GM12873 (cell line): ENCODE measurements around the gene ASF1B.

Experiments used
- TF ChIP-seq, protein P1 (sequence below): IDR thresholded peaks from 2 replicates; pipeline ENCODE4 v1.5.1; 2012; ENCODE audit warnings: low read depth, mild to moderate bottlenecking, moderate library complexity, low read length, control low read depth; ENCODE audit not compliant: insufficient read depth; ENCODE audit errors: missing control alignments

ASF1B gene

GRCh38 chr19:14082675-14082960 lies 53.8 kb downstream of the ASF1B start:
- TF ChIP-seq, protein P1, sequence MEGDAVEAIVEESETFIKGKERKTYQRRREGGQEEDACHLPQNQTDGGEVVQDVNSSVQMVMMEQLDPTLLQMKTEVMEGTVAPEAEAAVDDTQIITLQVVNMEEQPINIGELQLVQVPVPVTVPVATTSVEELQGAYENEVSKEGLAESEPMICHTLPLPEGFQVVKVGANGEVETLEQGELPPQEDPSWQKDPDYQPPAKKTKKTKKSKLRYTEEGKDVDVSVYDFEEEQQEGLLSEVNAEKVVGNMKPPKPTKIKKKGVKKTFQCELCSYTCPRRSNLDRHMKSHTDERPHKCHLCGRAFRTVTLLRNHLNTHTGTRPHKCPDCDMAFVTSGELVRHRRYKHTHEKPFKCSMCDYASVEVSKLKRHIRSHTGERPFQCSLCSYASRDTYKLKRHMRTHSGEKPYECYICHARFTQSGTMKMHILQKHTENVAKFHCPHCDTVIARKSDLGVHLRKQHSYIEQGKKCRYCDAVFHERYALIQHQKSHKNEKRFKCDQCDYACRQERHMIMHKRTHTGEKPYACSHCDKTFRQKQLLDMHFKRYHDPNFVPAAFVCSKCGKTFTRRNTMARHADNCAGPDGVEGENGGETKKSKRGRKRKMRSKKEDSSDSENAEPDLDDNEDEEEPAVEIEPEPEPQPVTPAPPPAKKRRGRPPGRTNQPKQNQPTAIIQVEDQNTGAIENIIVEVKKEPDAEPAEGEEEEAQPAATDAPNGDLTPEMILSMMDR, result no peak

DNA sequence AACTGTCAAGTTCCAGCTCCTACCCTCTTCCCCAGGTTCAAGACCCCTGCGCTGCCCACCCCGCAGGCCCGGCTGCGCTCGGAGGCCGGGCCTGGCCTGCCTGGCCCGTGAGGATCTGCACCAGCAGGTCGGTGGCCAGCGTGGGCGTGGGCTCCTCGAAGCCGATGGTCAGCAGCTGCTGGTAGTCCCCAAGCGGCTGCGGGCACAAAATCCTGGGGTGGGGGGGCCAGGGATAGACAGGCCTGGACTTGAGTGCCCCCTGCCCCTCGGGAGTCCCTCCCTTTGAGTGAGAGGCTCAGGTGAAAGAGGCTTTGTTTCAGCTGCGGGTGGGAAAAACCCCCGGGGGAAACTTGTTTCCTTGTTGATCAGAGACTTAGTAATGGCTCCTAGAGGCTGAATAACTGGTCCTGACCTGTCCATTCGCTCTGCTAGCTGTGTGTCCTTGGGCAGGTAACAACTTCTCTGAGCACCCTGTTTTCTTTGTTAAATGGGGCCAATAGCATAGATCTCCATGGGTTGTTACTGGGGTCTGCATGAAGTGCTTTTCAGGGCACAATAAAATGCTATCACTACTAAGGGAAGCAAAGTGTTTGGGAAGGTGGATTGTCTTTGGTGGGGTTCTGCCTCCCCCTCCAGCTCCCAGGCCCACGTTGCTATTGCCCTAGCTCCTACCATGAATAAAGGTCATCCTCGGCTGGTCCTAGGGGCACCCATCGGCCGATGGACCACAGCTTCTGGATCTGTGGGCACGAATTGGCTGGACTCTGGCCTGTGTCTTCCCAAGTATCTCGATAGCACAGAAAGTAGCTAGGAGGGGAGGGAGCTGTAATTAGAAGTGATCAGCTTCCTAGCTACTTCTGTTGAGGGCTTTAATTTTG lies 54.4 kb downstream of the ASF1B start:
- TF ChIP-seq, protein P1, result no peak

DNA sequence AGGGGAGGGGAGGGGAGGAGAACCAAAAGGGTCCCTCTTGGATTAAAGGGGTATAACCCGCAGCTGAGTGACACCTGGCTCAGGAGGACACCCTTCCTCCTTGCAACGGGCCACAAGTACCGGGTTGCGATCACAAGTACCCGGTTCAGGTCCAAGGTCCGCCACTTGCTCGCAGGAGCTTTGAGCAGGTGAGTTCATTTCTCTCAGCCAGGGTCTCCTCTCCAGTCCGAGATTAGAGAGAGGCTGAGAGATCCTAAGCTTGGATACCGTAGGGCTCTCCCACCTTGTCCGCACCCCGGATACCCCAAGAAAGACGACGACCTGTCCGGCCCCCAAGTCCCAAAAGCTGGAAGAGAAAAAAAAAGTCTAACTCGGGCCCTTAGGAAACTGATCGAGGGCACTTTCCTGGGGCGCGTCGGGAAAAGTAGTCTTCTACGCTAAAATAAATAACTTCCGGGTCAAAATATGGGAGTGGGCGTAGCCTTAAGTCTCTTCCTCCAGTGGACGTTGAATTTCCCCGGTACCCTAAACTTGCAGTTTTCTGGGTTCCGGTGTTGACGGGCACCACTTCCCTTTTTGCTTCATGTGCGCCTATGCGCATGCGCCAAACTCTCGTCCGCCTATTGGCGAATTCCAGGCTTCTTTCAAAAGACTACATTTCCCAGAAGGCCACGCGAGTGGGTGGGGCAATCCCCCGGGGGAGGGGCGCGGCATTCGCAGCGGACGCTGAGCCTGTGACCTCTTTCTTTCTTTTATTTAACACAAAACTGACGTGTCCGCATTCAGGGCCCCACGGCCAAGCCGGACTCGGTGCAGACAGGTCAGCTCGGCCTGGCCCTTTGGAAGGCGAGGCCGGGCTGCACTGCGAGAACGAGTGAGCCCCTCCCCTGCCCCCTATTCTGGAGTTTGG lies 55.2 kb downstream of the ASF1B start:
- TF ChIP-seq, protein P1, result no peak

- TF ChIP-seq, protein P1, result no peak
Observed at GRCh38 chr19:14078411-14078810, 58.0 kb downstream of the ASF1B start.

- TF ChIP-seq, protein P1, result peak; percentile 8
Observed at GRCh38 chr19:14073925-14074838, 62.2 kb downstream of the ASF1B start.

DNA sequence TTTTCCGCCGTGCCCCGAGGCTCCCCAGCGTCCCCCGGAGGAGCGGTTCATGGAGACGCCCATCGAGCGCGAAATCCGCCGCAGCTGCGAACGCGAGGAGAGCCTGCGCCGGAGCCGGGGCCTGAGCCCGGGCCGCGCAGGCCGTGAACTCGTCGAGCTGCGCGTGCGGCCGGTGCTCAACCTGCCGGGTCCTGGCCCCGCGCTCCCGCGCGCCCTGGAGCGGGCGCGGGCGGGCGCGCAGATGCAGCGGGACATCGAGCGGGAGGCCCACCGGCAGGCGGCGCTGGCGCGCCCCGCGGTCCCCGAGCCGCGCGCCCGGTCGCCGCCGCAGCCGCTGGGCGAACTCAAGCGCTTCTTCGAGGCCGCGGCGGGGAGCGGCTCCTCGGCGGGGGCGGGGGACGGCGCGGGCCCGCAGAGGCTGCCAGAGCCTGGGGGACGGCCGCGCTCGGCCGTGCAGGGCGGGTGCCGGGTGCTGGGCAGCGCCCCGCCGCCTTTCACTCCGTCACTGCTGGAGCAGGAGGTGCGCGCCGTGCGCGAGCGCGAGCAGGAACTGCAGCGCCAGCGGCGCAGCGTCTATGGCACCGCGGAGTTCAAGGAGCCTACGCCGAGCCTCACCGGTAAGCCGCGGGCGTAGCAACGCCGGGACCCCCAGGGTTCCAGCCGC lies 63.0 kb downstream of the ASF1B start:
- TF ChIP-seq, protein P1, result peak; percentile 62
